ENCODE measurements around the gene CLMN.
"Not testable (repeated sequence)": the region's sequence is repeated elsewhere in the genome, so short reads cannot be mapped to it uniquely, and the experiment has no call there.

The CLMN gene

GRCh38 chr14:95185767-95186392 lies 133.8 kb downstream of the CLMN start:
- DNase-seq: no peak

GRCh38 chr14:95185033-95185766 lies 134.5 kb downstream of the CLMN start:
- DNase-seq: no peak

- no peak for DNase-seq
Observed at GRCh38 chr14:95184413-95184790, 135.3 kb downstream of the CLMN start.

GRCh38 chr14:95183532-95184412 lies 135.9 kb downstream of the CLMN start:
- no peak for DNase-seq

GRCh38 chr14:95183082-95183481 lies 136.6 kb downstream of the CLMN start:
- no peak for DNase-seq

- no peak for DNase-seq
Observed at GRCh38 chr14:95182379-95182778, 137.3 kb downstream of the CLMN start.

GRCh38 chr14:95180966-95181741 lies 138.6 kb downstream of the CLMN start:
- no peak for DNase-seq

GRCh38 chr14:95175670-95176069 lies 144.0 kb downstream of the CLMN start:
- DNase-seq: not testable (repeated sequence)

- DNase-seq: no peak
Observed at GRCh38 chr14:95174184-95174792, 145.4 kb downstream of the CLMN start.

GRCh38 chr14:95173518-95173917 lies 146.2 kb downstream of the CLMN start:
- no peak for DNase-seq

GRCh38 chr14:95167177-95167576 lies 152.5 kb downstream of the CLMN start:
- DNase-seq: no peak

GRCh38 chr14:95165517-95165916 lies 154.2 kb downstream of the CLMN start:
- no peak for DNase-seq

GRCh38 chr14:95164506-95164905 lies 155.2 kb downstream of the CLMN start:
- DNase-seq: no peak

- DNase-seq: no peak
Observed at GRCh38 chr14:95163666-95164065, 156.0 kb downstream of the CLMN start.

GRCh38 chr14:95163132-95163531 lies 156.6 kb downstream of the CLMN start:
- DNase-seq: no peak

- no peak for DNase-seq
Observed at GRCh38 chr14:95162641-95163040, 157.1 kb downstream of the CLMN start.

- DNase-seq: peak; percentile 100
Observed at GRCh38 chr14:95157327-95158189, 162.2 kb downstream of the CLMN start, which contains the start of gene DICER1. Gene DICER1 (minus strand): TSS chr14:95157529. CDS start chr14:95133458, 24,071 bp downstream.

- DNase-seq: no peak
Observed at GRCh38 chr14:95157048-95157326, 162.7 kb downstream of the CLMN start.

- peak; percentile 74 for DNase-seq
Observed at GRCh38 chr14:95156161-95157047, 163.3 kb downstream of the CLMN start.

GRCh38 chr14:95155045-95155444 lies 164.7 kb downstream of the CLMN start:
- no peak for DNase-seq
